ENCODE results near the gene METTL3. TPM values are rescaled to one million over a fixed set of nuclear protein-coding genes. Genes with fewer than 3 reads are reported as not detected.
A peak's percentile ranks its signal among the peaks of the same experiment; 100 is the strongest.

The METTL3 gene
- total and polyA plus RNA-seq, 2 of the 8 experiments (the other 6 are each of a cell fraction or from before 2014, with no cell fraction given), result 103 to 144 TPM

- peak; percentile 79 to 84; a peak in 2 of 4 replicates for TF ChIP-seq SIN3A (conservative IDR thresholded peaks at IDR 0.05 in 1 of 2, IDR thresholded peaks at IDR 0.05 in 1 of 2; ENCODE audit: low read depth in 1 of 2, low read length in 2 of 2)
- peak; percentile 59; the same call in 1 of the 2 replicates for TF ChIP-seq TEAD4 (IDR thresholded peaks at IDR 0.05; ENCODE audit: low read depth, low read length)
- peak; percentile 73 for TF ChIP-seq TBP (IDR thresholded peaks at IDR 0.05; ENCODE audit: low read depth, low read length)
- TF ChIP-seq SUZ12 (IDR thresholded peaks at IDR 0.05; ENCODE audit: low read length), result no peak
- no peak for TF ChIP-seq SP1 (IDR thresholded peaks at IDR 0.05; ENCODE audit: low read depth, low read length)
Measured at GRCh38 chr14:21536418-21537089, 25.4 kb upstream of the METTL3 start (continued).
